DND-41 (cell line): Measurements from ENCODE around the gene FBN1.

Experiments
- EZH2 ChIP-seq: IDR thresholded peaks from 3 replicates; pipeline ENCODE4 v1.6.1; 2012; ENCODE audit warnings: borderline replicate concordance, low read depth, mild to moderate bottlenecking, moderate library complexity, low read length, inconsistent platforms; ENCODE audit not compliant: severe bottlenecking
- TF ChIP-seq, protein P1 (sequence below): IDR thresholded peaks from 2 replicates; pipeline ENCODE4 v1.5.1; 2012; ENCODE audit warnings: borderline replicate concordance, low read length, moderate library complexity, mild to moderate bottlenecking; ENCODE audit not compliant: poor library complexity, severe bottlenecking; ENCODE audit errors: extremely low read depth

DNA sequence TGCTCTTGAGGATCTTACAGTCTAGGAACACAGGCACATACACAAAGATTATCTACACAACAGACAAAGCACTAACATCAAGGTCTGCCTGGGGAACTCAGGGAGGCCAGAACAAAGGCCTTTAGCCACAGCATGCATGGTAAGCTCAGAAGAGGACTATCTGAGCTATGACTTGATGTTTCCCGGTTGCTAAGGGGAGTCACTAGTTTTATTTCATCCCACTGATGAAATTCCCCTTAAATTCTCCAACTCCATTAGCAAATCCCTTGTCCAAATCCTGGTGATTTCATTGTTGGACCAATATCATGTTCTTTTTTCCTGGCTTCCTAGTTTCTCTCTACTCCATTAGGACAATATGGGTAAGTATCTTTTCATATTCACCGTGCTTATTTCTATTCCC lies 23.3 kb downstream of the FBN1 start:
- TF ChIP-seq EZH2, result no peak
- TF ChIP-seq, protein P1, sequence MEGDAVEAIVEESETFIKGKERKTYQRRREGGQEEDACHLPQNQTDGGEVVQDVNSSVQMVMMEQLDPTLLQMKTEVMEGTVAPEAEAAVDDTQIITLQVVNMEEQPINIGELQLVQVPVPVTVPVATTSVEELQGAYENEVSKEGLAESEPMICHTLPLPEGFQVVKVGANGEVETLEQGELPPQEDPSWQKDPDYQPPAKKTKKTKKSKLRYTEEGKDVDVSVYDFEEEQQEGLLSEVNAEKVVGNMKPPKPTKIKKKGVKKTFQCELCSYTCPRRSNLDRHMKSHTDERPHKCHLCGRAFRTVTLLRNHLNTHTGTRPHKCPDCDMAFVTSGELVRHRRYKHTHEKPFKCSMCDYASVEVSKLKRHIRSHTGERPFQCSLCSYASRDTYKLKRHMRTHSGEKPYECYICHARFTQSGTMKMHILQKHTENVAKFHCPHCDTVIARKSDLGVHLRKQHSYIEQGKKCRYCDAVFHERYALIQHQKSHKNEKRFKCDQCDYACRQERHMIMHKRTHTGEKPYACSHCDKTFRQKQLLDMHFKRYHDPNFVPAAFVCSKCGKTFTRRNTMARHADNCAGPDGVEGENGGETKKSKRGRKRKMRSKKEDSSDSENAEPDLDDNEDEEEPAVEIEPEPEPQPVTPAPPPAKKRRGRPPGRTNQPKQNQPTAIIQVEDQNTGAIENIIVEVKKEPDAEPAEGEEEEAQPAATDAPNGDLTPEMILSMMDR, result no peak
